HG03095 (cell line): ENCODE data around the gene CLASP2.

Source experiments
- ATAC-seq: cut with Tn5 transposase; IDR thresholded peaks from one replicate; pipeline ENCODE4 v1.9.1; 2021; ENCODE audit warnings: moderate library complexity; ENCODE audit not compliant: unreplicated experiment

CLASP2 gene

DNA sequence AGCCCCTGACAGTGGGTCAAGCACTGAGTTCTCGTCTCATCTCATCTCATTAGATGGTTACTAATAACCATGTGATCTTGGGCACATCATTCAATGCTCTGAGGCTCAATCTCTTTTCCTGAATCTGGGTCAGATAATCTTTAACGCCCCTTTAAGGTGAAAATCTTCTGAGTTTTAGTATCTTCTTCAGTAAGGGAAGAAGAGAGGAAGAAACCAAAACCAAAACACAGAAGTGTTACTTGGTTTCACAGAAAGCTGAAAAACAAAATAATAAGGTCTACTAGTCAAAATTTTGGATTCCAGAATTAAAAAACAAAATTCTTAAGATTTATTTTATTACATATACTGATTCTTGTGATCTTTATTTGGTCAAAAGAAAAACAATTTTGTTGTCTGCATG lies 78.2 kb downstream of the CLASP2 start:
- no peak for ATAC-seq

DNA sequence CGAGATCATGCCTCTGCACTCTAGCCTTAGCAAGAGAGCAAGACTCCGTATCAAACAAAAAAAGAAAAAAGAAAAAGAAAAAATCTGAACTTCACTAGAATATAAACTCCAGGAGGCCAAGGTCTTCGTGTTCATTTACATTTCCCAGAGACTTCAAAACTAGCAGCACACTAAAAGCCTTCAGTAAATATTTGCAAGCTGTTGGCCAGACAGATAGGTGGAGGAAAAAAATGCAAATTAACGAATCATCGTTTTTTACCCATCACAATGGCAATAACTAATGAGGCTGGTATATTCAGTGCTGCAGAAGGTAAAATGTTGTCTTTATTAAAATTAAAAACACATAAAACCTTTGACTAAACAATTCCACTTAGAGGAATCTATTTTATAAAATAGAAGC lies 80.6 kb downstream of the CLASP2 start:
- ATAC-seq = no peak

DNA sequence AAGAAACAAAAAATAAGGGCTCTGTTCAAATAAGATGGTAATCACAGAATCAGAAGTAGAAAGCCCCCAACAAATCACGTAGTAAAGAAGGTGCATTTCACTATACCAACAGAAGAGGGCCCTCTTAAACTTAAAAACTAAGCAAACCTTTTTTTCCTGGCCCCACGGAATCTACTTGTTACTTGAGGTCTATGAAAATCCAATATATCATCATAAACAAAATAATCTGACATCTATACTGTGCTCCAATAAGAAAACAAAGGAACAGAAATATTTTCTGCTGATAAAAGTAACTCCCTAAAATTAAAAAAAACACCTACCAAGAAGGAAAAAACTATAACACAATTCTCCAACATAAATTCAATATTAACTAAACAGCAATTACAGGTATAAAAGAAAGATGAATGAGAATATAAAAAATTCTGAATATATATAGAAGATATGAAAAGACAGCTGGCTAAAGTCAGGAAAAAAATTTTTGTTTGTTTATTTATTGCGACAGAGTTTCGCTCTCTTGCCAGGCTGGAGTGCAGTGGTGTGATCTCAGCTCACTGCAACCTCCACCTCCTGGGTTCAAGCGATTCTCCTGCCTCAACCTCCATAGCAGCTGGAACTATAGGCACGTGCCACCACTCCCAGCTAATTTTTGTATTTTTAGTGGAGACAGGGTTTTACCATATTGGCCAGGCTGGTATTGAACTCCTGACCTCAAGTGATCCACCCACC lies 81.8 kb downstream of the CLASP2 start:
- ATAC-seq = no peak

DNA sequence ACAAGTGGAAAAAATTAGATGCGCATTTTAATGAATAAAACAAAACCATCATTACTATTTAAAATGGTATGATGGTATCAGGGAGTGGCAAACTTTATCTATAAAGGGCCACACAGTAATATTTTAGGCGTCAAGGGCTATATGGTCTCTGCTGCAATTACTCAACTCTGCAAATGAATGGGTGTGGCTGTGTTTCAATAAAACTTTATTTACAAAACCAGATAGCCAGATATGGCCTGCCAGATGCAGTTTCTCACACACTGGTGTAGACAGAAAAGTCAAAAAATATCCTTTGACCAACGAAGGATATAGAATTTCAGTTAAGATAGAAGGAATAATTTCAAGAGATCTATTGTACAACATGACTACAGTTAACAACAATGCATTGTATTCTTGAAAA lies 83.8 kb downstream of the CLASP2 start:
- ATAC-seq = no peak

- ATAC-seq = no peak
These were observed 88.8 kb downstream of the CLASP2 start for GRCh38 chr3:33629219-33629618.

DNA sequence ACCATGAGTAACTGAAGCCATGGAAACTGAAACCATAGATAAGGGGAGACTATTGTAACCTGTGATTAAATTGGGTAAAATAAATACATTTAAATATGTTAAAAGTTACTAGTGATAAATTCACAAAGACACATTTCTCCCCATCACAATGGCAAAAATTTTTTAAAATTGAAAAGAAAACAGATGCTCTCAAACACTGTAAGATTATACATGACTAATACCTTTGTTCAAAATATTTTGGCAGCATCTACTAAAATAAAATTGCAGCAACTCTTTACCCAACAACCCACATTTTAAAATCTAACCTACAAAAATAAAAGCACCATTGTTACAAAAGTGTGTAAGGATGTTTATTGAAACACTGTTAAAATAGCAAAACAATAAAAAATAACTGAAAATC lies 93.3 kb downstream of the CLASP2 start:
- ATAC-seq = no peak

DNA sequence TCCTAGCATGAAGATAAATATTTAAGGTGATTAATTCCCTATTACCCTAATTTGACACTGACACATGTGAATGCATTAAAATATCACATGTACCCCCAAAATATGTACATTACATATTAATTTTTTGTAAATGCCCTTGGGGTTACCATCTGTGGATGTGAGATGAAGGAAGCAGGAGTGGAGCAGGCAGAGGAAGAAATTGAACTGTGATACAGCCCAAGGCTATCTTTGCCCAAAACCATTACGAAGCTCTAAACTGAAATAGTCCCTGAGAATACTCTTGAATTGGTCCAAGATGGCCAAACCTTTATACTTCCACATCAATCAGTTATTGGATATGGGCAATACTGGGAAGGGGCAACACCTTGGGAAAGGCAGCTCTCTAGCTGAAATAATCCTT lies 105.0 kb downstream of the CLASP2 start:
- no peak for ATAC-seq

DNA sequence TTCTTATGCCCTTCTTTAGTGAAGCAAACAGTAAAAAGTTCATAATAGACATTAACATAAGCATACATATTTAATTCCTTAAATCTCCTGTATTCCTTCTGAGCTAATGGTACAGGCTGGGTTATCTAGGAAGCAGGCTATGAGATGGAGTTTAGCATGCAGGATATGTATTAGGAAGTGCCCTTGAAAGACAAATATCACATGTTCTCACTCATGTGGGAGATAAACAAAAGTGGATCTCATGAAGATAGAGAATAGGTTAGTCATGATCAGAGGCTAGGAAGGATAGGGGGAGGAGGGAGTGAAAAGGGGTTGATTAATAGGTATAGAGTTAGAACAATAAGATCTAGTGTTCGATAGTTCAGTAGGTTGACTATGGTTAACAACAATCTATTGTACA lies 105.4 kb downstream of the CLASP2 start:
- no peak for ATAC-seq

DNA sequence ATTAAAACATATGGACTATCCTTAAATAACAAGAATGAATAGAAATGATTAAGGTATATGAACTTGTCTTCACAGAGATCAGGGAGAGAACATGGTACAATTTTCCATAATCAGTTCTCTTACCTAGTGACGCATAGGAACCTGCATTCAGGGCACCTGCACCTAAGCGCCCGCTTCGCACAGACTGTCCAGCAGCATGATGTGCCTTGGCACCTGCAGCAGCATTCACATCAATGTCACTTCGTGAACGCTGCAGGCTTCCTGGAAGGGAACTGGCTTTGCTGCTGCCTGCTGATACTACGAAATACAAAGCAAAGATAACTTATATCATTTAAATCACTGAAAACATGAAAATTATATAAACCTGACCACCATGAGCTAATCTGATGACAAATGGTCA lies 115.2 kb downstream of the CLASP2 start:
- no peak for ATAC-seq

GRCh38 chr3:33597257-33597689 lies 120.8 kb downstream of the CLASP2 start:
- no peak for ATAC-seq

GRCh38 chr3:33592999-33593398 lies 125.1 kb downstream of the CLASP2 start:
- no peak for ATAC-seq

DNA sequence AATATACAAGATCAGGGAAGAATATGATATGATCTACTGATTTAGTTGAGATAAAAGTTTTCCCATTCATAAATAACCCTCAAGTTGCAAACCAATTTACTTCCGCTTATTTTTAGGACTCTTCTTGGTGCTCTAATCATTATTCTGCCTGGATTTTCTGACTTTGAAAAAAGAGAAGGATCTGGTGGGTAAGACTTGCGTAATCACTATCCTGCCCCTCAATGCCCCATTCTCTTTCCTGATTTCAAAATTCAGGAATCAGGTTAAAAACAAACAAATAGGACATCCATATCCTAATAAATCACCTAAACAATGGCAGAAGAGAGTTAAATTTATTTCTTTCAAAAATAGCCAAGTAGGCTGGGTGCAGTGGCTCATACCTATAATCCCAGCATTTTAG lies 127.5 kb downstream of the CLASP2 start:
- no peak for ATAC-seq

DNA sequence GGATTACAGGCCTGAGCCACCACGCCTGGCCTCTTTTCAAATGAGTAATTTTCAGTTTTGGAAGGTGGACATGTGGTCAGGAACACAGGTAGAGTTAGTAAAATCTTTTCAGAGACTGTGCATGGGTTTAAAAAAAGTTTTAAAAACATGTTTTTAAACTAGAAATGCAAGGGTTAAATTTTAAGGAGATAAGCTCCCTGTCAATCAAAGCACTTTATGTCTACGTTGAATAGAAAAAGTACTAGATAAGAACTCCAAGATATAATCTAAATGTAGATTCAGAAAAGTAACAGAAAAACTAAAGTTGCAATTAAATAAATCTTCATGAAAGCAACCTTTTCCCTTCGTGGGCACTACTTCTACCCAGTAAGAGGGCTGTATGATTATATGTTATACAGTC lies 131.7 kb downstream of the CLASP2 start:
- no peak for ATAC-seq

GRCh38 chr3:33582234-33582633 lies 135.8 kb downstream of the CLASP2 start:
- no peak for ATAC-seq

GRCh38 chr3:33581666-33582065 lies 136.4 kb downstream of the CLASP2 start:
- ATAC-seq = no peak

DNA sequence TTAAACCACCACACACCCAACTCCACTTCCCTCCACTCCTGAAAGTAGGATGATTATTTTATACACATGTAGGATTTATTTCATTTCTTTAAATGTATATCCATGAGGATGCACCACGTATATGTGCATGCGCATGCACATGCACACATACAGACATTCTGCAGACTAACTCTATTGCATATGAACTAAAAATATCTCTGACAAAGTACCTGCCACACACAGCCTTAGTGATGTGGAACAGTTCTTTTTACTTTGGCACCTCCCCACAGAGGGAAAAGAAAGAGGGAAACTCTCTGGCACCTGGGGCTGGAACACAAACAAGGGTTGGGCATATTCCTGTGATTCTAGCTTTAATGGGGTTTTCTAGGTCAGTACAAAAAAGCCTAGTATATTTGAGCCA lies 138.2 kb downstream of the CLASP2 start:
- ATAC-seq = no peak

- ATAC-seq = no peak
These were observed 138.9 kb downstream of the CLASP2 start for GRCh38 chr3:33579178-33579510.

- no peak for ATAC-seq
These were observed 139.5 kb downstream of the CLASP2 start for GRCh38 chr3:33578325-33579177.

- ATAC-seq = no peak
These were observed 140.5 kb downstream of the CLASP2 start for GRCh38 chr3:33577588-33577987.

- no peak for ATAC-seq
These were observed 140.9 kb downstream of the CLASP2 start for GRCh38 chr3:33577173-33577572.

GRCh38 chr3:33575311-33575710 lies 142.7 kb downstream of the CLASP2 start:
- ATAC-seq = no peak

- no peak for ATAC-seq
These were observed 160.2 kb downstream of the CLASP2 start for GRCh38 chr3:33557829-33558228.
